CD4-positive, alpha-beta T cell (primary cell): ENCODE data around the gene POLDIP3. TPM values are rescaled to one million over a fixed set of nuclear protein-coding genes. Genes with fewer than 3 reads are reported as not detected.

ENCODE experiments used
- ATAC-seq: fragments of 200-7000 bp; cut with Tn5 transposase; one replicate; pipeline ENCODE4 v1.10.0; 2022; ENCODE audit warnings: mild to moderate bottlenecking; ENCODE audit not compliant: poor library complexity
- CTCF ChIA-PET: fragments of 350-600 bp; sonication (Branson Sonifier 250); formaldehyde crosslinking; loops from one replicate; lab custom pipeline; 2021; ENCODE audit warnings: antibody characterized with exemption, inconsistent platforms; lab: Charles Lee
- POLR2A ChIA-PET: fragments of 350-600 bp; sonication (Branson Sonifier 250); formaldehyde crosslinking; loops from one replicate; lab custom pipeline; 2021; ENCODE audit warnings: antibody characterized with exemption, inconsistent platforms; lab: Charles Lee
- DNase-seq, 14 experiments: peaks; one replicate each; pipeline ENCODE4 v3.0.0-alpha.2; 2013 to 2020; ENCODE audit warnings: mixed read lengths in 2 of 14
- H3K27ac ChIP-seq, 2 donors: one replicate each; pipeline versions ENCODE4 v1.5.1 to v1.7.0; 2013; ENCODE audit warnings: low read length in 2 of 2, low read depth in 1 of 2, mild to moderate bottlenecking in 1 of 2
- H3K27me3 ChIP-seq, 2 experiments: 1 replicate in 1 of 2; 2 replicates in 1 of 2; pipeline versions ENCODE4 v1.6.1 to v1.7.0; 2013; ENCODE audit warnings: low read length in 2 of 2, control low read depth in 1 of 2, mild to moderate bottlenecking in 1 of 2, moderate library complexity in 1 of 2; ENCODE audit not compliant: insufficient read depth in 2 of 2, control insufficient read depth in 1 of 2
- H3K36me3 ChIP-seq: one replicate; pipeline ENCODE4 v1.6.1; 2013; ENCODE audit warnings: low read length, control low read depth; ENCODE audit not compliant: insufficient read depth
- H3K4me1 ChIP-seq: one replicate; pipeline ENCODE4 v1.6.1; 2013; ENCODE audit warnings: low read length, control low read depth; ENCODE audit not compliant: insufficient read depth
- H3K4me3 ChIP-seq: one replicate; pipeline ENCODE4 v1.5.1; 2013; ENCODE audit warnings: mild to moderate bottlenecking, low read length, moderate library complexity
- H3K9me3 ChIP-seq, 2 experiments: 1 replicate in 1 of 2; 2 replicates in 1 of 2; pipeline versions ENCODE4 v1.6.1 to v1.7.0; 2013; ENCODE audit warnings: low read length in 2 of 2, mild to moderate bottlenecking in 2 of 2, control low read depth in 1 of 2, moderate library complexity in 1 of 2; ENCODE audit not compliant: control insufficient read depth in 1 of 2, insufficient read depth in 1 of 2
- H3K27ac Mint-ChIP-seq: one replicate; pipeline ENCODE4 v1.8.0; 2020; ENCODE audit warnings: mixed read lengths
- H3K27me3 Mint-ChIP-seq: one replicate; pipeline ENCODE4 v1.8.0; 2021; ENCODE audit warnings: mixed read lengths
- H3K36me3 Mint-ChIP-seq: one replicate; pipeline ENCODE4 v1.8.0; 2021; ENCODE audit warnings: low read depth, mixed read lengths
- H3K4me1 Mint-ChIP-seq: one replicate; pipeline ENCODE4 v1.8.0; 2021; ENCODE audit warnings: low read depth, mixed read lengths
- H3K4me3 Mint-ChIP-seq: one replicate; pipeline ENCODE4 v1.8.0; 2020; ENCODE audit warnings: mild to moderate bottlenecking, mixed read lengths
- H3K9me3 Mint-ChIP-seq: one replicate; pipeline ENCODE4 v1.8.0; 2020; ENCODE audit warnings: mixed read lengths
- CTCF ChIP-seq: fragments of 200-600 bp; IDR thresholded peaks from one replicate; pipeline ENCODE4 v1.8.0; 2022; ENCODE audit warnings: antibody characterized with exemption, mild to moderate bottlenecking
- intact Hi-C, 2 experiments: fragments of 100-400 bp; cut with DNase I in 1 of 2; cut with micrococcal nuclease in 1 of 2; formaldehyde crosslinking; loops; one replicate each; pipeline versions ENCODE4 v1.15.1 to v1.9.0; 2023 to 2025; cut with DNase I, micrococcal nuclease
- total RNA-seq, 174 experiments: library from RNA in 2 of 174; stranded (reverse) in 2 of 174; gene quantifications; one replicate each; pipeline ENCODE4 v1.2.3 and lab custom pipeline; 2021 to 2026

POLDIP3 gene
- total RNA-seq, 2 experiments from 2014 or later = 77.7 to 80.7 TPM

- DNase-seq (peak; percentile 27 to 73 (median 48)), ATAC-seq (peak; percentile 83)
- H3K27ac Mint-ChIP-seq = peak overlapping the region; percentile 55
- Histone ChIP-seq H3K36me3 (peaks cover 27% of the 10 kb centered on the region), H3K27me3 (no peaks in the 10 kb centered on the region), H3K9me3 (no peaks in the 10 kb centered on the region), H3K27ac (no peak overlapping the region), H3K4me3 (no peak overlapping the region), H3K4me1 (peaks cover 8% of the 10 kb centered on the region)
- POLR2A ChIA-PET = interaction anchor here (1.0 kb wide), 1 partner anchor 27 kb away, joined by 3 read pairs; the partner anchor contains the start of gene CYB5R3
- H3K4me3 Mint-ChIP-seq = no peak overlapping the region
- peaks cover 6% of the 10 kb centered on the region for H3K4me1 Mint-ChIP-seq
- no peaks in the 10 kb centered on the region for H3K27me3 Mint-ChIP-seq
- intact Hi-C loops = no loop called here
- CTCF ChIA-PET = interaction anchor here (0.9 kb wide), 1 partner anchor 86 kb away, joined by 3 read pairs; no protein-coding TSS in a partner anchor
- no peaks in the 10 kb centered on the region for H3K9me3 Mint-ChIP-seq
- TF ChIP-seq CTCF = peak; percentile 88
- H3K36me3 Mint-ChIP-seq = peaks cover 32% of the 10 kb centered on the region
Measured at GRCh38 chr22:42621505-42622002, 6.9 kb upstream of the POLDIP3 start.

- H3K27me3 Mint-ChIP-seq = no peaks in the 10 kb centered on the region
- CTCF ChIA-PET = no interaction called here
Measured at GRCh38 chr22:42620084-42620483, 5.4 kb upstream of the POLDIP3 start.

DNA sequence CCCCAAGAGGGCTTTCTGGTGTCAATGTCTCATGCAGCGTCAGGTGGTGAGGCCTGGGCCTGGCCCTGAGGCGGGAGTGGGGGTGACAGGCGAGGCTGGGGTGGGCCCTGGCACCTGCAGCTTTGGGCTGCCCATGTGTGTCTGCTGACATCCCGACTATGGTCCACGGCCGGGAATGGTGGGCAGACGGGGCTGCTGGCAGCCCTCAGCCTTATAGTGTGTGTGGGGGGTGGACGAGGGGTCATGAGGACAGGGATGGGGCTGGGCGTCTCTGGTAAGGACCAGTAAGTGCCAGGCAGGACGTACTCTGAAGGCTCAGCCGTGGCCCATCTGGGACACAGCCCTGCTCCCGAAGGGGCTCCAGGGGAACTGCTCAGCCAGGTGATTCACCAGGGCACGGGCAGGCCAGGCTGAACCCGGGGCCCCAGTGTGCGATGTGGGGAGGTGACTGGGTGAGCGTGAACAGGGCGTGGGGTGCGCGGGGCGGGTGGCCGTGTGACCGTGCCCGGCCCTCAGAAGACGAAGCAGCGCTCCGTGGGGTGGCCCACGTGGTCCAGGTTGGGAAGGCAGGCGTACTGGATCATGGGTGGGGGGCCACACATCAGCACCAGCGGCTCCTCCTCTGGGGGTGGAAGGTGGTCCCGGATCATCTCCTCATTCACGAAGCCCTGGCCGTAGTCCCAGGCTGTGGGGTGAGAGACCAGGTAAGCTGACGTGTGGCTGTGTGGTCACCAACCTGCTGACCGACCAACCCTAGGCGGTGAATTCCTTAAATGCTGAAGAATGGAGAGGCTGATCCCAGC lies 4.8 kb upstream of the POLDIP3 start:
- peaks cover 19% of the 10 kb centered on the region for H3K36me3 ChIP-seq
- no peak overlapping the region for H3K4me3 ChIP-seq
- no peaks in the 10 kb centered on the region for H3K27me3 Mint-ChIP-seq
- no peak overlapping the region for H3K4me3 Mint-ChIP-seq
- no peak for ATAC-seq
- H3K27ac Mint-ChIP-seq = peak overlapping the region; percentile 24
- ChIA-PET CTCF (no interaction called here), POLR2A (no interaction called here)
- intact Hi-C loops = loop anchor here in 1 of 2 experiments (10.0 kb wide), 1 partner anchor 545 kb away; the partner anchor contains the start of genes NAGA, PHETA2 and SMDT1
- H3K9me3 Mint-ChIP-seq = no peaks in the 10 kb centered on the region
- H3K9me3 ChIP-seq = no peaks in the 10 kb centered on the region
- H3K4me1 Mint-ChIP-seq = peaks cover 19% of the 10 kb centered on the region
- H3K27me3 ChIP-seq = no peaks in the 10 kb centered on the region
- DNase-seq = no peak
- TF ChIP-seq CTCF = no peak
- H3K36me3 Mint-ChIP-seq = peaks cover 32% of the 10 kb centered on the region
- no peak overlapping the region for H3K27ac ChIP-seq
- peaks cover 21% of the 10 kb centered on the region for H3K4me1 ChIP-seq

More at GRCh38 chr22:42620084-42620483, 5.4 kb upstream of the POLDIP3 start:
- Histone ChIP-seq H3K4me1 (peaks cover 21% of the 10 kb centered on the region), H3K27ac (no peak overlapping the region), H3K9me3 (no peaks in the 10 kb centered on the region), H3K4me3 (no peak overlapping the region), H3K27me3 (no peaks in the 10 kb centered on the region), H3K36me3 (peaks cover 19% of the 10 kb centered on the region)
- no peak for TF ChIP-seq CTCF
- H3K27ac Mint-ChIP-seq = no peak overlapping the region
- no peaks in the 10 kb centered on the region for H3K9me3 Mint-ChIP-seq
- H3K36me3 Mint-ChIP-seq = peaks cover 26% of the 10 kb centered on the region
- DNase-seq (no peak), ATAC-seq (no peak)
- intact Hi-C loops = no loop called here
- POLR2A ChIA-PET = no interaction called here
- peaks cover 15% of the 10 kb centered on the region for H3K4me1 Mint-ChIP-seq
- H3K4me3 Mint-ChIP-seq = no peak overlapping the region
